Kidney glomerular epithelial cell (primary cell): Measurements from ENCODE around the gene BRD4.

Experiments
- DNase-seq: peaks from one replicate; lab custom pipeline; 2025; lab: John Stamatoyannopoulos, UW

The BRD4 gene

DNA sequence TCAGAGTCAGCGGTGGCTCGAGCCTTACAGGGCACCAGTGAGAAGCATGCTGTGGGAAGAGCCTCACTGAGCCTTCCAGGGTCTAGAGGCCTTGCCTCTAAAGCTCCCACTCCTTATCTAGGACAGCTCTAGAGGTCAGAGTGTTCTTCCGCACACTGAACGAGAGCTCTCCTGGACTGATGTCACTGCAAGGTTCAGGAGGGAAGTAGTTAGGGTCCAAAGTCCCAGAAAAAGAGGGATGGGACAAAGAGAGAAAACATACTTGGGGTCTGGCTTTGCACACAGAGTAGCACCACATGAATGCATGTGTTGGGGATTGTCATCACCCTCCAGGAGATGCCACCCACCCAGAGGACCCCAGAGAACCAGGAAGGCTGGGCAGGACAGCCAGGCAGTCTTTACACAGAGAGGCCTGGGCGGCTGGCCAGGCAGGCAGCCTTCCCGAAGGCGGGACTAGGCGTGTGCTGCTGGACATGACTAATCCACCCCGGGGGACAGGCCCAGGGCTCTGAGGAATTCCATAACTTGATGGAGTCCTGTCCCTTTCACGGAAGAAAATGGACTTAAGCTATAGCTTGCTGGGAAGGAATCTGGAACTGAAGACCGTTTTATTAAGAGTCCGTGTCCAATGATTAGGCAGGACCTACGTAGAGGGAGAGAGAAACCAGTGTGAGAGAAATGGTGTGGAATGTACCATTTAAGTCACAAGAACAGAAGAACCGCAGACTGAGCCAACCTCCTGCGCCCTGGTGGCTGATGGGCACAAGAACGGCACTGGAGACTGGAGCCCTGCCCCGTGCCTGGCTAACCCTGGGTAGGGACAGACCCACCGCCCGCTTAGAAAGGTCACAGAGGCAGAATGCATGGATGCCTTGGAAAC is 83.5 kb downstream of the BRD4 start:
- peak; percentile 43 for DNase-seq

- no peak for DNase-seq
These were observed 84.2 kb downstream of the BRD4 start for GRCh38 chr19:15248106-15248505.

DNA sequence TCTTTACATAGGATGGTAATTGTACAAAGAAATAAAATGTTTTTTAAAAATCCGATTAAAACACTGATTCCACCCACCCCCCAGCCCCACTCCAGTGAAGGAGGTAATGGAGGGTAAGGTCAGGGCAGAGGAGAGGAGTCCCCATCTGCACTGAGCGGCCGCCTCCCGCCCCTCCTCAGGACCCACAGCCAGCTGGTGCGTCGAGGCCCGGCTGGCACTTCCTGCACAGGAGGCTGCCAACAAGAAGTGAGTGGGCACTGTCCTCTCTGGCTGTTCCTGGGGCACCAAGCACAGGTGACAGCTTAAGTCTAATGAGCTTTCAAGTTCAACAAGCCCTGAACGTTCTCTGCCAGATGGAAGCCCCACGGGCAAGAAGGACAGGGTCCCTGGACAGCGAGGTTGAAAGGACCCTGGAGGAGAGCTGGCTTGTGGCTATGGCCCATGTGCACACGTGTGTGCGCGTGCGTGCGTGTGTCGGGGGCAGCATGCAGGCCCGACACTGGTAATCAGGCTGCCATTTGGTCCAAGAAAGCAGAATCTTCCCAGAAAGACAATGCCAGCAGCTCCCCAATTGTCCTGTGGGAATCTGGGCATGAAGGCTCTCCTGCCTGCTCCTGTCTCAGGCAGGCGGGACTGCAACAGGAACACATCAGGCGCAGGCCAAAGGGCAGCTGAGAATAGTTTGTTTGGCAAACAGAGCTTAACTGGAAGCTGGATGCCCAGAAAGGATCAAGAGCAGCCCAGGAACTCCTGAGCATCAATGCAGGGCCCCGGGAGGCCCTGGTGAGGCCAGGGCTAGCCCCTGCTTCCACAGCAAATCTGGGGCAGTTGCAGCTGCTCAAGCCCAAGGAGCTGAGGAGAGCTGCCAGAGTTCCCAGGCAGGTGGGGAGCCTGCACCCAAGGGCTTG is 85.0 kb downstream of the BRD4 start:
- DNase-seq, result no peak

DNA sequence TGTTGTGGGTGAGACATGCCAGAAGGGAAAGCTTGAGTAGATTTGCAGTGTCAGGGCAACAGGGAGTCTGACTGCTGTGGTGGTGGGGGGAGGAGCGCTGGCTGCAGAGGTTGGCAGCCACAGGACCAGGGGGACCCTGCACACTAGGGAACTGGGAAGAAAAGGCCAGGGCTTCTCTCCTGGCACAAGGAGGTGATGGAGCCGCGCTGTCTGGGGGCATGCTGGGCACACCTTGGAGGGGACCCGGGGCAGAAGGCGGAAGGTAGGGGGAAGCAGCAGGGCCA is 86.2 kb downstream of the BRD4 start:
- DNase-seq, result no peak

DNA sequence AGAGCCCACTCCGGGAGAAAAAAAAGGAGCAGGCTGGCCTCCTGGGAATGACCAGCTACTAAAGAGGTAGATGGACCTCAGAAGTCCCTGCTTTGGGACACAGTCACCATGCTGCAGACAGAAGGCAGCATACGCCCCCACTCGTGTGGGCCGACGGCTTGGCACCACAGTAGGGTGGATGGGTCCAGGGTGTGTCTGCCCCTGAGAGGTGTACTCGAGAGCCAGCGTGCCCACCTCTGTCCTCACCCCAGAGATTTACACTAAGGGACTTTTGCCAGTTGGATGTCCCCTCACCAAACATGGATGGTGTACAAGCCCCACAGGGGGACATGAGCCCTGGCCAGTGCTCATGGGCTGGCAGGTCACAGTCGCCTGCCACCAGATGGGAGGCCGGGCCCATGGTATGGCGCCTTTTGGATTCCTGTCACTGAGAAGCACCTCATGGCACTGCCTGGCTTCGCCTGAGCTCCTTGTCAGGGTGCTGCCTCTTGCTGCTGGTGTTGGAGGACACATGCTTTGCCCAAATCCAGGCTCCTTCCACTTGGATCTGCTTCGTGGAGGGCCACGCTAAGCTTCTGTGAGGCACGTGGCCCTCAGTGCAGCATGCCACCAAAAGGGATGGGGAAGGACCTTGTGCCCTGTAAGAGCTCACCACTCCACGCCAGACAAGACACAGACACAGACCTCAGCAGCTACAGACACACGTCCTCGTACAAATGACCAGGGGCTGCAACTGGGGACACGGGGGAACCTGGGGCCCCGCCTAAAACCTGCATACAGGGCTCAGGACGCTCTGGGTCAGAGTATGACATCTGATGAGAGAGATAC is 86.8 kb downstream of the BRD4 start:
- DNase-seq, result no peak

DNA sequence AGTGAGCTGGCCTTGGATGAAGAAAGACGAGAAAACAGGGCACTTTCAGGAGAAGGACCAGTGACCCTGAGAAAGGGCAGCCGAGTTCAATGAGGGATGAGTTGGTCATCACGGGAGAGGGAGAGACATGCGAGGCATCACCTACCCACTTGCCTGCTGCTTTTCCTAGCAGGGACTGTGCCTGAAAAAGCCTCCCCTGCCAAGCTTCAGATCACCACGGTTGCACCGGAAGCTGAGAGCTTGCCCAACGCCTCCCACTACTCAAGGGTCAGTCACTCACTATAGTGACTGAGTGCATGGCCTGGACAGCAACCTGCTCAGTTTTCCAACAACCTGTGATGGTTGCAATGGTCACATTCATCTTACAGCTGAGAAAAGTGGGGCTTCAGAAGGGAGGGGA is 87.5 kb downstream of the BRD4 start:
- DNase-seq, result no peak

- DNase-seq, result no peak
These were observed 88.1 kb downstream of the BRD4 start for GRCh38 chr19:15244106-15244803.

GRCh38 chr19:15243236-15243957 is 88.9 kb downstream of the BRD4 start:
- DNase-seq, result no peak

DNA sequence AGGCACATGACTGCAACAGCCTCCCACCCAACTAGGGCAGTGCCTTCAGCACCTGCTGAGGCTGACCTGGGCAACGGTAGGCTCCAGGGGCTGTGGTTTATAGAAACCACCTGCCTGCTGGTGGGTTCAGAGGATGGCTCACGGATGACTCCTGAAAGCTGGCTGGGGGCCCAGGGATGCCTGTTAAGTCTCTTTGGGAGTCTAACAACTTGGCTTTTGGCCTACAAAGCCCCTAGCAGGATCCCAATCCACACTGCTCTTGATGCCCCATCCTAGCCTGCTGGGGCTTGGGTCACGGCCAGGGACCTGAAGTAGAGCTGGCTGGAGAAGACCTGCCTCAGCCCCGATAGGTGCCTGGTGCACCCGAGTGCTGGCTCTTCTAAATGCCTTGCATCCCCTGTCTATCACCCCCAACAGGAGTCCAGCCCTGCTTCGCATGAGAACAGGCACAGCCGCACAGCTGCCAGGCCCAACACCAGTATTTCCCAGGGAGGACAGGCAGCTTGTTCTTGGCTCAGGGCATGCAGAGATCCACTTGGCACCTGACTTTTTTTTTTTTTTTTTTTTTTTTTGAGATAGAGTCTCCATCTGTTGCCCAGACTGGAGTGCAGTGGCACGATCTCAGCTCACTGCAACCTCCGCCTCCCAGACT is 91.0 kb downstream of the BRD4 start:
- no peak for DNase-seq

- no peak for DNase-seq
These were observed 91.8 kb downstream of the BRD4 start for GRCh38 chr19:15240515-15240914.

DNA sequence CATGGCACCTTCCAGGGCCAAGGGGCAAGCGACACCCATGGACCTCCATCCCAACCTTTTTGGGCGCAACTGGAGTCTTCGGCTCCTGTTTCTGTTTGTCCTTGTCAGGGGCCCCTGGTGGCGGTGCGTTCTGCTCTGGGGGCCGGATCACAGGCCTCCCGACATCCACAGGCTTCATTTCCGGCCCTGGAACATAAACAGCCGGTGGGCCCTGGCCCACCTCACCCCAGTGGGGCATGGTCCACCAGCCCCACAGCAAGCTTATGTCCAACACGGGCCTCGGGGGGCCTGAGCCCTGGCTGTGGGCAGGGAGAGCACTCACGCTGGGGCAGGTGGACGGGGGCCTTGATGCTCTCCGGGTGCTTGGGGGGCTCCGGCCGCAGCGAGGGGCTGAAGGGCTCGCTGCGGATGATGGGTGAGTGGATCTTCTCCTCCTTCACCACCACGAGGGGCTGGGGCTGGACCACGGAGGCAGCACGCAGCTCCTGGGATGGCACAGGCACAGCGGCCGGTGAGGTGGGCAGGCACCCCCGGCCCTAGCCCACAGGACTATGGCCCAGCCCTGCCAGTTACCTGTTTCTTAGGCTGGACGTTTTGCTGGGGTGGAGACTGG is 92.9 kb downstream of the BRD4 start:
- DNase-seq, result no peak

DNA sequence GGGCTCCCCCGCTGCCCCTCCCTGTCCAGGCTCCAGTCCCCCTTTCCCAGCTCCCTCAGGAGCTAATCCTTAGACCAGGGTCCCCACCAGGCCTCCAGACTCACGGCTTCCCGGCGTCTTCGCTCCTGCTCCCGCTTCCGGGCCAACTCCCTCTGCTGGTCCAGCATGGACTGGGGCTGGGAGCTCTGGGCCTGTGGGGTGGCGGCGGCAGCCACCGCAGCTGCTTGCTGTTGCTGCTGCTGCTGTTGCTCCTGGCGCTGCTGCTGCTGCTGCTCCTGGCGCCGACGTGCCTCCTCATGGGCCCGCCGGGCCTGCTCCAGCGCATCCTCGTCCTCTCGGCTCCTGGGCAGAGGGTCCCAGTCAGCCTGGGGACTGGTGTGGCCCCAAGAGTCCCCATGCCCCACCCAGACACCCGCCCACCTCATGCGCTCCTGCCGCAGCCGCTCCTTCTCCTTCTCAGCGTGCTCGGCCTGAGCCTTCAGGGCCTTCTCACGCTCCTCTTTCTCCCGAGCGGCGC is 93.6 kb downstream of the BRD4 start:
- no peak for DNase-seq

DNA sequence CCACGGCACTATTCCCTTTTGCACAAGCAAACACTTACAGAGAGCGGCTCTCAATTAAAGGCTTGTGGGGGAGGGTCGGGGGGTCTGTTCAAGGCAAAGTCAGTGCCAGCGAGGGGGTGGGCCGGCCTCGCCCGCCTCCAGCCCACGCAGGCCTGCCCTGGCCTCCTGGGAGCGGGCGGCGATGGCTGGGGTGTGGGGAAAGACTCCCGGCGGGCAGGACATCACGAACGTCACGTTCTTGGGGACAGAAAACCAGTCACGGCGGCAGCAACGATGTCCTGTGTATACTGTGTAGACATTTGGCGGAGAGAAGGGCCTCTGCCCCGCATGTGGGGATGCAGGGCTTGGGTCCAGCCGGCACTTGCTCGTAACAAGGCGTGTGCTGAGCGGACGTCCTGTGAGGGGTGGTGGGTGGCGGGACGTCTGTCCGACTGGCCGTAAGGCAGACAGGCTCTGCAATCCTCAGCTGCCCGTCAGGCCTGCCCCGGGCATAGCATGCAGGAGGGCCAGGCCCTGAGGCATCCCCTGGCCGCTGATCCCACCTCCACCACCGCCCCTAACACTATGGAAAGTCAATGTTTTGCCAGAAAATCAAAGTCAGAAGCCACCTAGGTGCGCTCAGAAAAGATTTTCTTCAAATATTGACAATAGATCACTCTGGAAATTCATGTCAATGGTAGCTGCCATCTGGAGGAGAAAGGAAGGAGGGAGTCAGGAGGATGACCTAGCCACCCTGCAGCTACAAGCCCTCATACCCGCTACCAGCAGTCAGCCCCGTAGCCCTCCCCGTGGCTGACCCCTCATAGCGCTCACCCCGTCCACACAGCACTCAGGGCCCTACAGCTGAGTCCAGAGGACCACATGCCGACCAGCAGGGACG is 94.3 kb downstream of the BRD4 start:
- no peak for DNase-seq

- DNase-seq, result no peak
These were observed 95.5 kb downstream of the BRD4 start for GRCh38 chr19:15236886-15237285.

DNA sequence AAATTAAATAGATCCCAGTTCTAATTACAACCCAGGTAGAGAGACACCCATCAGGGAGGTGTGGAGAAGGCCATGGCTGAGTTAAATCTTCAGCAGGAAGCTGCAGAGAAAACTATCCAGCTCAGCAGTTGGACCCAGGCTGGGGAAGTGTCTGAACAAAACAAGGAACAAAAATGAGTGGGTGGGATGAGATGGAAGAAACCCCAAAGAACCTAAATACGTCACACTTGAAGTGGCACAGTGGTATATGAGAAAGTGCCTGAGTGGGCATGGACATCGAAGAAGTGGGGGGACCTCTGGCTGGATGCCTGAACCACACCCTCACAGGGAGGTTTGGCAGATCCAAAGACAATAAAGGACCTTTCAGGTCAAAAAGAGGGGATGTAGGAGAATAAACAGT is 96.6 kb downstream of the BRD4 start:
- DNase-seq, result no peak

GRCh38 chr19:15234431-15235130 is 97.8 kb downstream of the BRD4 start:
- no peak for DNase-seq

DNA sequence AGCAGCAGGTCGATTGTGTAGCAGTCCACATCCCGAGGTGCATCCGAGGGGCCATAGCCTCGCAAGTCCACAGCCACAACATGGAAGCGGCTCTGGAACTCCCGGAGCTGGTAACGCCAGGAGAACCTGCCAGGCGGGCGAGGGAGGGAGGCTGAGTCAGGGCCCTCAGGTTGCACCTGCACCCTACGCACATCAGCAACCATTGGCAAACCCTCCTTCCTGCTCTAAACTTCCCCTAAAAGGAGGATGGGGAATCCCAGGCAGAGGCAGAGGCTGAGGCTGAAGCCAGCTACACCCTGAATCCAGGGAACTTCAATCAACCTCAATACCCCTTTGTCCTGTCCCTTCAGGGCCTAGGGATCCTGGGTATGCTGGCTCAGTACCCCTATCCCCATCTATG is 101.1 kb downstream of the BRD4 start:
- DNase-seq, result no peak

DNA sequence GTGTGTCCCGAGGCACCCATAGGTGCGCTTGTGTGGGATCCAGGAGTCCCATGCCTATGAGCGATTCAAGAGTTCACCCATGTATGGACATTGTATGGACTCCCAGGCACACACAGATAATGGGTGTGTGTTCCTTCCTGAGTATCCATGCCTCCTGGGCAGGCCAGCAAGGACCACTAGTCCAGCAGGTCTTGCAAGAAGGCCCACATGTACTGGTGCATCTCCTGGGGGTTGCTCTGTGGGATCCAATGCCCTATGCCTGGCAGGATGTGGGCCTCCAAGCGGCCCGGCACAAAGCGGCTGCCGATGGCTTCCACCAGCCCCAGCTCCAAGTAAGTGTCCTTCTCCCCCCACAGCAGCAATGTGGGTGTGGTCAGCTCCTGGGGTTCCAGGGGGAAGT is 105.1 kb downstream of the BRD4 start:
- DNase-seq, result no peak
